ENCODE results near the gene RDH11.
A peak's percentile ranks its signal among the peaks of the same experiment; 100 is the strongest.
"Not testable (repeated sequence)": the region's sequence is repeated elsewhere in the genome, so short reads cannot be mapped to it uniquely, and the experiment has no call there.

Gene RDH11

GRCh38 chr14:67703997-67704396 lies 8.4 kb upstream of the RDH11 start:
- no peak for DNase-seq (ENCODE audit: low read depth)

DNA sequence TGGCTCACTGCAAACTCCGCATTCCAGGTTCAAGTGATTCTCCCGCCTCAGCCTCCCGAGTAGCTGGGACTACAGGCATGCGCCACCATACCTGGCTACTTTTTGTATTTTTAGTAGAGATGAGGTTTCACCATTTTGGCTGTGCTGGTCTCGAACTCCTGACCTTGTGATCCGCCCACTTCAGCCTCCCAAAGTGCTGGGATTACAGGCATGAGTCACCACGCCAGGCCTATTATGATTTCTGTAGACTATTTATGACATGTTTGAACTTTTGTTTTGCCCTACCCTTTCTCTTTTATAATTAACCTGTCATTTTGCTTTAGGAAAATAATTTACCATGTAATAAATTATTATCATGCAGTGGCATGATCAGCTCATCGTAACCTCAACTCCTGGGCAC lies 5.9 kb upstream of the RDH11 start, which contains the start of gene RDH12:
Gene RDH12 (plus strand): TSS at position 395 of the 400 bp plus-strand sequence. CDS start 20,757 bp downstream, outside the sequence.
- DNase-seq (ENCODE audit: low read depth), result not testable (repeated sequence)

- no peak for DNase-seq (ENCODE audit: low read depth)
Observed at GRCh38 chr14:67698179-67698578, 2.6 kb upstream of the RDH11 start.

- no peak for DNase-seq (ENCODE audit: low read depth)
Observed at GRCh38 chr14:67697006-67697405, 1.4 kb upstream of the RDH11 start.

DNA sequence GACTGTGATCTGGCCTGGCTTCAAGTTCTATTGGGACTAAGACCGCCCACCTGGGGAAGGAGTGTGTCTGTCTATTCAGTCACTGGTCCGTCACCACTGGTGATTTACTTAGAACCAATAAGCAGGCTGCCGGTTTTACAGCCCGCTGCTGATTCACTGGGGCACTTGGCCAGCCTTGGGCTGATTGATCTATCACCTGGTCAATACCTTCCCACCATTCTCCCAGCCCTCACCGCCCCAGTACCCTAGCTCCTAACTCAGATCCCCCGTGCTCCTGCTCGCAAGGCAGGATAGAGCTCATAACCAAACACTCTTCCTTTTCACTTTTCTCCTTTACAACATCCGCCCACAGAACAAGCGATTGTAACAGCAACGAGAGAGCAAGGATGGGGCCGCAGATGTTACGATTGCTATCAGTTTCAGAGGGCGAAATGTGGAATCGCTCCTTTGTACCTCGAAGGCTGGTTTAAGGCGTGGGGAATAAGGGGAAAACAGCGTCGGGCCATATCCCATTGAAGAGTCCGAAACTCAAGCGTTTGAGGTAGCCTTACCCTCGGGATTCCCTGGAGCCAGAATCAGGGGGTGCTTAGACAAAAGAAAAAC lies 672 bp downstream of the RDH11 start:
- DNase-seq (ENCODE audit: low read depth), result peak; percentile 57

DNA sequence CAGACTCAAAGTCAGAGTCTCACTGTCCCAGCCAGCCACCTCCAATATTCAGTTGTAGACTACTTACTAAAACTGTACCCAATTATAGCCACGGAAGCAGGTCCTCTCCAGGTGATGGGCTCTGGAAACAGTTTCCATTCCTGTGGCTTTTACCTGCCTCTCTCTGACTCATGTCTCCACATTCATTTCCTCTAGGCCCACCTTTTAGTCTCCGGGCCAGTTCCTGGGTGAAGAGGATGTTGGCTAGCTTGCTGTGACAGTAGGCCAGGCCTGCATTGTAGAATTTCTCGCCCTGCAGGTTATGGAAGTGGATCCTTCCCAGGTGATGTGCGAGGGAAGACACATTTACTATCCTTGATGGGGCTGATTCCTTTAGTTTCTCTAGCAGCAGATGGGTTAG lies 5.6 kb downstream of the RDH11 start:
- no peak for DNase-seq (ENCODE audit: low read depth)

DNA sequence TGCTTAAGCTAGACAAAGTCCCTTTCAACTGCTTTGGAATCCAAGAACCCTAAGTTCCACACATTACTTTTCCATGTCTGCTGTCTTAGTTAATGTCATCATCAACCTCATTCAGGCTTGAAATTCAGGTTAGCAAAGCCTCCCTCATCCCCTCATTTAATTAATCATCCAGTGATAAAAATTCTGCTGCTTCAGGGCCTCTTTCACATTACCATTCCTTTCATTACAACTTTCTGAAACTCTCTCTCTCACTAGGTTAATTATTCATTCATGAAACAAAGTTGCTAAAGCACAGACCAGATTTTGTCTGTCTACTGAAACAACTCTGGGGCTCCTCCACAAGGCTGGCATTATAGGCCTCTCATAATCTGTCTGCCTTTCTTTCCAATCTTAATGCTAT lies 11.7 kb downstream of the RDH11 start:
- DNase-seq (ENCODE audit: low read depth), result no peak

- no peak for DNase-seq (ENCODE audit: low read depth)
Observed at GRCh38 chr14:67680941-67681340, 14.6 kb downstream of the RDH11 start.

DNA sequence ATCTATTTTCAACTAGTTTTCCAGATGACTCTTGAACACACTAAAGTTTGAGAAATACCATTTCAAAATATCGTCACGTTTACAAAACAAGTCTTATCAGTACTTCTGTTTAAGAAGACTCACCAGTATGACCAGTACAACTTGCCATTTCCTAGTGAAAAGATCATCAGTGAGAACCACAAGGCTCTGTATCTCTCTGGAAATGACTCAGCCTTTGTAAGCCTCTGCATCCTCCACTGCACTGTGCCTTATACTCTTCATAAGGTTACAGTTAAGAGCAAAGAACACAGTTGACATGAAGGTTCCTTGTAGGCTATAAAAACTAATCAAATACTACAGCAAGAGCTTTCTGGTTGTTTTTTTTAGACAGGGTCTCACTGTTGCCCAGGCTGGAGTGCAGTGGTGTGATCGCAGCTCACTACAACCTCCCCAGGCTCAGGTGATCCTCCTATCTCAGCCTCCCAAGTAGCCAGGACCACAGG lies 15.4 kb downstream of the RDH11 start:
- peak; percentile 77 for DNase-seq (ENCODE audit: low read depth)

DNA sequence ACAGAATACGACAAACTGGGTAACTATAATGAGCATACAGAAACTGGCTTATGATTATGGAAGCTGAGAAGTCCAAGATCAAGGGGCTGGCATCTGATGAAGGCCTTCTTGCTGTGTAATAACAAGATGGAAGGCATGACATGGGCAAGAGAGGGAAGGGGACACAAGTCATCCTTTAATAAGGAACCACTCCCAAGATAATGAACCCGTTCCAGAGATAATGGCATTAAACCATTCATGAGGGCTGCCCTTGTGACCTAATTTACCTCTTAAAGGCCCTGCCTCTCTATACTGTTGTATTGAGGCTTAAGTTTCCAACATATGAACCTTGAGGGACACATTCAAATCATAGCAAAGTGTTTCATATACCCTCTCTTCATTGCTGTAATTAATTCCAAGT lies 16.6 kb downstream of the RDH11 start:
- no peak for DNase-seq (ENCODE audit: low read depth)

DNA sequence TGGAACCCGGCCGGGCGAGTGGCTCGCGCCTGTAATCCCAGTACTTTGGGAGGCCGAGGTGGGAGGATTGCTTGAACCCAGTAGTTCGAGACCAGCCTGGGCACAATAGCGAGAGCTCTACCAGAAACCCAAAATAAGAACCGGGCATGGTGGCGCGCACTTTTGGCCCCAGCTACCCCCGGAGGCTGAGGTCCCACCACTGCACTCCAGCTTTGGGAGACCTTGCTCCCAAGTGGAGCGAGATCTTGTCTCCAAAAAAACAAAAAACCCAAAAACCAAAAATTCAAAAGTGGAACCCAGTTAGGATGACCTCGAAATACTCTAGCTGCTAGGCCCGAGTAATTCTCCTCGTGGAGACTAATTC lies 20.4 kb downstream of the RDH11 start:
- no peak for DNase-seq (ENCODE audit: low read depth)

- no peak for DNase-seq (ENCODE audit: low read depth)
Observed at GRCh38 chr14:67674480-67675218, 20.9 kb downstream of the RDH11 start, which contains the start of gene VTI1B. VTI1B (minus strand) TSS chr14:67674632; CDS start chr14:67674489, 143 bp downstream.

DNA sequence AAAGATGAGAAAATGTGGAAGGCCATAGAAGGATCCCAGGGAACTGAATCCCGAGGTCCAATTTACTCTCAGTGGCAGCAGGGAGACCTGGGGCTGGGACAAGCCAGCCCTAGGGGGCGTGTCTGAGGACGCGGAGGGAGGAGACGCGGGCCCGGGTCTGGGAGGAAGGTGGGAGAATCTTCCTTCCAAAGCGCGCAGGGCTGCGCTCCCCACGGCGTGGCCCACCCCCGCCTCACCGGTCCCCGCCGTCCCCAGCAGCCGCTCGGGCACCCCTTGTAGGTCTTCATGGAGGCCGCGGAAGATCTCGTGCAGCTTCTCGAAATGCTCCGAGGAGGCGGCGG lies 21.5 kb downstream of the RDH11 start:
- DNase-seq (ENCODE audit: low read depth), result no peak

DNA sequence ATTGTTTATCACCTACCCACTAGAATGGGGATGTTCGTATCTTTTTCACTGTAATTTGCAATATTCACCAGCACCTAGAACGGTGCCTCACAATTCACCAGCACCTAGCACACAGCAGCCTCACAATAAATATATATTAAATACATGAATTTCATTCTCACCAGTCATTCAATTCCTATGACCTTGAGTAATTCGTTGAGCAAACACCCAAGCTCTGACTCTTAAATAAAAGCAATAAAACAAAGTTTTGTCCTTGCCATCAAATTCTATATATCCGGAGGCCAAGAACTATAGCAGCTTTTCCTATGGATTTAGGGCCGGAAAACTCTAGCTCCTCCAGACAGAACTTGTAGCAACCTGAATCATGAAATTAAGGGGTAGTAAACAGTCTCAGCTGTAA lies 22.1 kb downstream of the RDH11 start:
- DNase-seq (ENCODE audit: low read depth), result no peak

DNA sequence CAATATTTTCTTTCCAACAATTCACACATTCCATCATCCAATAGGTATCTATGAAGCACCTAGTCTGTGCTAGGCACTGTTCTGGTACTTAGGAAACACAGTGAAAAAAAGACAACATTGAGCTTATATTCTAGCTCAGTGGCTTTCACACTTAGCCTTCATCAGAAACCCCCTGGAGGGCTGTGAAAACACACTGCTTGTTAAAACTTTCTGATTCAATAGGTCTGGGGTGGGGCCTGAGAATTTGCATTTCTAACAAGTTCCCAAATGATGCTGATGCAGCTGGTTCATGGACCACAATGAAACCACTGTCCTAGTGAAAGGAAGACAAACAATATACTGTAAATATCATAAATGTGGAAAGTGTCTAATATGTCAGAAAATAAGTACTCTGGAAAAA lies 27.0 kb downstream of the RDH11 start:
- DNase-seq (ENCODE audit: low read depth), result no peak

DNA sequence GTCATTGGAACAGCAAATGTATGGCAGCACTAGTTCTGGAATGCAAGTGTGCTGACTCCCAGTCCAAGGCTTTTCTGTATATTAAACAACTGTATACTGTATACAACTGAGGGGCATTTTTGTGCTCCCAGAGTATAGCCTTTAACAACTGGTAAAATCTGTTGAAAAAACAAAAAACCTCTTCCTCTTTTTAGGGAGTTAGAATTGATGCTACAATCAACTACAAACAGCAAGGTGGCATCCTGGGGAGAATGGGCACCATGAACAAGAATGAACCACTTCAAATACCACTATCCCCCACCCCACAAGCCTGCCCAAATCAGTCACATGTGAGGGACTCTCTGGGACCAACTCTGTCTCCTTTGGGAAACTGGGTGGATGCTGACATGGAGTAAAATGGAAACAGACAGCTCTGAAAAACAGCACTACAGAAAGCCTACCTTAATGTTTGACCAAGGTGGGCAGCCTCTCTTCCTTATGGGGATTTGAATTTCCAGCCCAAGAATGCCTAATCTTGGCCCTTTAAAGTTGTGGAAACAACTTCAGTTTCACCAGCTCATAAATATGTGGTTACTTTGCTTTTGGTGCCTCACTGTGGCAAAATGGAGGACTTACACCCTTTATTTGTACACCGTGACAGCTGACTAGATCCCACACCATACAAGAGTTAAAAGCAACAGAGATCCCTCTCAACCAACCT lies 28.7 kb downstream of the RDH11 start:
- DNase-seq (ENCODE audit: low read depth), result no peak

DNA sequence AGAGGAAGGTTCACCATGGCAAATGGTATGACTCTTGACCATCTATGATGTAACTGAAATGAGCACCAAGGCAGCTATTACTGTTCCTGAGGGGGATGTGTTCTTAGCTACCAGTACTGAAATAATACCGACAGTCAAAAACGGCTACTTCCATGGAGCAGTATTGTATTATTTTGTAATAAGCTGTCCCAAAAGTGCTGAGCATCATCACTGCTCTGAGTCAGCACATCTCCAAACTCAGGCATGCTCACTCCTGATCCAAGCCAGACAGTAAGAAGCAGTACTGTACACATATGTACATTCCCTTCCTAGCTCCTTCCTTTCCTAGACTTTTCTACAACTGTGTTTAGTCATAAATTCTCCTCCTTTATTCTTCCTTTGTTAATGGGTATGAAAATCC lies 29.7 kb downstream of the RDH11 start:
- DNase-seq (ENCODE audit: low read depth), result no peak

GRCh38 chr14:67663633-67664032 lies 31.9 kb downstream of the RDH11 start:
- no peak for DNase-seq (ENCODE audit: low read depth)

- no peak for DNase-seq (ENCODE audit: low read depth)
Observed at GRCh38 chr14:67653651-67654280, 41.8 kb downstream of the RDH11 start.

DNA sequence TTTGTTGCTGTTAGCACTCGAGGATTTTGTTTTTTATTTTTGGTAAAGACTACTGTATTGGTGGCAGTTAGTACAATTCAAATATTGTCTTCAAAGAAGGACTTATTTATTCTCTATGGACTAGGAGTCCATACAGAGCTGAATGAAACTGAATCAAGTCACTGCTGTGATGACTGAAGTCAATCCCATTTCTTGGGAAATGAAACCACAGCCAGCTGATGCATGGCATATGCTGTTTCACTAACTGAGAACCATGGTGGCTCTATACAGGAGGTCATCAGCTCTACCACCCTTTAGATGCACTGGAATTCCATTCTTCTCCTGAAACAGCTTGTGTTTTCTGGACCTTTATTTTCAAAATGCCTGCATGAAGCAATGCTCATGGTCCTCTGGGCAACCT lies 43.4 kb downstream of the RDH11 start:
- no peak for DNase-seq (ENCODE audit: low read depth)

DNA sequence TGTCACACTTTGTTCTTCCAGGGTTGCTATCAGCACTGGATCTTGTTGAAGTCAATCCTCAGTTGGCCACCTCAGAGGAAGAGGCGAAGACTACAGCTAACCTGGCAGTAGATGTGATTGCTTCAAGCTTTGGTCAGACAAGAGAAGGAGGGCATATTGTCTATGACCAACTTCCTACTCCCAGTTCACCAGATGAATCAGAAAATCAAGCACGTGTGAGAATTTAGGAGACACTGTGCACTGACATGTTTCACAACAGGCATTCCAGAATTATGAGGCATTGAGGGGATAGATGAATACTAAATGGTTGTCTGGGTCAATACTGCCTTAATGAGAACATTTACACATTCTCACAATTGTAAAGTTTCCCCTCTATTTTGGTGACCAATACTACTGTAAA lies 44.9 kb downstream of the RDH11 start:
- DNase-seq (ENCODE audit: low read depth), result peak; percentile 83

DNA sequence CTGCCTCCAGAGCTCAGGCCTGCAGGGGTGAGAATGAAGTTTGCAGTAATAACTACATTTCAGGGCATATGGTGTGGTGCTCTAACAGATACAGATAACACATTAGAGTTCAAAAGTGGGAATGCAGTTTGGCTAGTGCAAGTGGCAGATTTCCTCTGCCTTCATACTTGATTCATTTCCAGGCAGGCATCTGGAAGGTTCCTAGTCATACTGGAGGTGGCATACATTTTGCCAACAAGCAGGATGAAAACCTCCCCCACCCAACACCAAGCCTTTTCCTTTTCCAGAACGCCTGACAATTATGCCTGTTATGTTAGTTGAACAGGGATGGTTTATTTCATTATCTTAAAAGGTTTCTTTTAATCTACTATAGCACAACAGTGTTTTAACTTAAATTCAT lies 45.4 kb downstream of the RDH11 start:
- no peak for DNase-seq (ENCODE audit: low read depth)

DNA sequence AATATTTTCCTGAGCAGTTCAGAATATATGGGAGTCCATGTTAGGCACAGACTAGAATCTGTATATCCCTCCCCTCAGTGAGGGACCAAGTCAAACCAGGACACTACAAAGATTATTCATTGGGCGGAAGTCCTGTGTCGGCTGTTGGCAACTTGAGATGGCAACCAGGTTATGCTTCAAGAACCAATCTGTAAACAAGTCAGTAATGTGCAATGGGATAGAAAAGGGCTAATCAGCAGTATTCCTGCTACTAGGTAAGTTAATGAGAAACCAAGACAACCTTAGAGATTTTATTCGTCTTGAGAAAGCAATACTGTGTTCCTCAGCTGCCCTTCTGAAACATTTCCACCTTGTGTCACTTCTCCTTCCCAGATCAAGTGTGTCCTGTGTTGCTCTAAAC lies 49.4 kb downstream of the RDH11 start:
- no peak for DNase-seq (ENCODE audit: low read depth)
